ENCODE data around the gene AK8.

DNA sequence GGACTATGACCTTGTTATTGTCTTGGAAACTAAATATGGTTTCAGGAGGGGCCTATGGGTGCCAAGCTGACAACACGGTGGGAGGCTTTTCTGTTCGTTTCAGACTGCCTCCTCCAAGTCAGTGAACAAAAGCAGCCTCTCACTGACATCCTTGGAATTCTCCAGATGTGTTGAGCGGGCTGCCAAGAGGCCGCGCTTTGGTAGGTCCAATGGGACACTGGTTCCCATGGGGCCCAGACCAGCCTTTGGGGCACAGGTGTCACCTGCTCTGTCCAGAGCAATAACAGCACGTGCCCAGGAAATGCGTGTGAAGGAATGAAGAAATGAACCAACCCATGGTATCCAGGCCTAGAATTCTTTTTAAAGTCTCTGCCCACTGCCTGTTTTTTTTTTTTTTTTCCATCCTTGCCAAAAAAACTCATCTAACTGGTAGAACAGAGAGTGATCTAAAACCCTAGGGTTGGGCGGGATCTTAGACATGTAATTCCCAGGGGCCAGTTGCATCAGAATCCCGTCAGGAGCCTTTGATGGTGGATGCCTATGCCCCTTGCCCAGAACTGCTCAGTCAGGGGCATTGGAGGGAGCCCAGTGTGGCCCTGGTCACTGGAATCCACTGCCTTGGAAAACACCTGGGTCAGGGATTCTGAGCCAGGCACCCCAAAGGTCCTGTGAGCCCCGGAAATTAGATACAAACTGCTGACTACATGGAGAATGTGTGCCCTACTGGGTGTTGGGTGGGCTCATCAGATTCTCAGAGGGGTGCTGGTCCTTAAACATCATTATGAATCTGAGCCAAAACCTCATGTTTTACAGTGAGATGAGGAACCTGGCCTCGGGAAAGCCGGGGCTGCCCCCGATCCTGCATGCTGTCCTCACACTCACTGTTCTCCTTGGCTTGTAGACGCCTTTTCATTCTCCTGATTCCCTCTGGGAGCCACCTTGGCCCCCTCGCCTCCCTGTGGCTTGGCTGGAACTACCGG is 147.7 kb downstream of the AK8 start:
- TF ChIP-seq, protein P1, sequence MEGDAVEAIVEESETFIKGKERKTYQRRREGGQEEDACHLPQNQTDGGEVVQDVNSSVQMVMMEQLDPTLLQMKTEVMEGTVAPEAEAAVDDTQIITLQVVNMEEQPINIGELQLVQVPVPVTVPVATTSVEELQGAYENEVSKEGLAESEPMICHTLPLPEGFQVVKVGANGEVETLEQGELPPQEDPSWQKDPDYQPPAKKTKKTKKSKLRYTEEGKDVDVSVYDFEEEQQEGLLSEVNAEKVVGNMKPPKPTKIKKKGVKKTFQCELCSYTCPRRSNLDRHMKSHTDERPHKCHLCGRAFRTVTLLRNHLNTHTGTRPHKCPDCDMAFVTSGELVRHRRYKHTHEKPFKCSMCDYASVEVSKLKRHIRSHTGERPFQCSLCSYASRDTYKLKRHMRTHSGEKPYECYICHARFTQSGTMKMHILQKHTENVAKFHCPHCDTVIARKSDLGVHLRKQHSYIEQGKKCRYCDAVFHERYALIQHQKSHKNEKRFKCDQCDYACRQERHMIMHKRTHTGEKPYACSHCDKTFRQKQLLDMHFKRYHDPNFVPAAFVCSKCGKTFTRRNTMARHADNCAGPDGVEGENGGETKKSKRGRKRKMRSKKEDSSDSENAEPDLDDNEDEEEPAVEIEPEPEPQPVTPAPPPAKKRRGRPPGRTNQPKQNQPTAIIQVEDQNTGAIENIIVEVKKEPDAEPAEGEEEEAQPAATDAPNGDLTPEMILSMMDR (IDR thresholded peaks at IDR 0.05), result no peak
- TF ChIP-seq POLR2A (IDR thresholded peaks at IDR 0.05), result no peak
- TF ChIP-seq POLR2AphosphoS5 (IDR thresholded peaks at IDR 0.05), result no peak

Data from transverse colon (tissue), 4 donors.